ENCODE results near the gene MXRA8.
"Not testable (repeated sequence)": the region's sequence is repeated elsewhere in the genome, so short reads cannot be mapped to it uniquely, and the experiment has no call there.

MXRA8 gene

GRCh38 chr1:1393014-1393413 is 34.7 kb upstream of the MXRA8 start:
- no peak for DNase-seq (ENCODE audit: low read depth)

DNA sequence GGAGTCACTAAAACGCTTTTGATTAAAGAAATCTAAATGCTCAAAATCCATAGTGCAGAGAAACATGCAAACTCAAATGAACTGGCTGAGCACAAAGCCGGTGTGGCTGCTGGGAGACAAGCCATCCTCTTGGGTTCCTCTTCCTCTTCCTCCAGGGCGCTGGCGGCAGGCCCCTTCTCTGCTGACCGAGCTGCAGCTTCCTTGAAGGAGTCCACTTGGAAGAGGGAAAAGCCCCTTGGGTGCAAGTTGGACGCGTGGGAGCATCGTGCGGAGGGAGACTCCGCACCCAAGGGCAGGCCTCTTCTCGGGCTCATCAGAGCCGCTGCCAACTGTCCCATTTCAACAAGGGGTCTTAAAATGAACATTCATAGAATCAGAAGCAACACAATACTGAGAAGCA is 32.9 kb upstream of the MXRA8 start:
- no peak for DNase-seq (ENCODE audit: low read depth)

GRCh38 chr1:1390675-1391074 is 32.3 kb upstream of the MXRA8 start:
- no peak for DNase-seq (ENCODE audit: low read depth)

DNA sequence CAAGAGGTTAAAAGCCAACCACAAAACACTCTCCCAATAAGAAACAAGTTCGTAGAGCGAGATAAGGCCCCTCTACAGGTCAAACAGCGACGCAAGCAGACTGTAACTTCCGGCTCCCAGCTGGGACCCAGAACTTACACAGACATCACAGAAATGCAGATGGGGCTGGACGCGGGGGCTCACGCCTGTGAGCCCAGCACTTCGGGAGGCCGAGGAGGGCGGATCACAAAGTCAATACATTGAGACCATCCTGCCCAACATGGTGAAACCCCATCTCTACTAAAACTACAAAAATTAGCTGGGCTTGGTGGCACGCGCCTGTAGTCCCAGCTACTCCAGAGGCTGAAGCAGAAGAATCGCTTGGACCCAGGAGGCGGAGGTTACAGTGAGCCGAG is 29.7 kb upstream of the MXRA8 start:
- no peak for DNase-seq (ENCODE audit: low read depth)

DNA sequence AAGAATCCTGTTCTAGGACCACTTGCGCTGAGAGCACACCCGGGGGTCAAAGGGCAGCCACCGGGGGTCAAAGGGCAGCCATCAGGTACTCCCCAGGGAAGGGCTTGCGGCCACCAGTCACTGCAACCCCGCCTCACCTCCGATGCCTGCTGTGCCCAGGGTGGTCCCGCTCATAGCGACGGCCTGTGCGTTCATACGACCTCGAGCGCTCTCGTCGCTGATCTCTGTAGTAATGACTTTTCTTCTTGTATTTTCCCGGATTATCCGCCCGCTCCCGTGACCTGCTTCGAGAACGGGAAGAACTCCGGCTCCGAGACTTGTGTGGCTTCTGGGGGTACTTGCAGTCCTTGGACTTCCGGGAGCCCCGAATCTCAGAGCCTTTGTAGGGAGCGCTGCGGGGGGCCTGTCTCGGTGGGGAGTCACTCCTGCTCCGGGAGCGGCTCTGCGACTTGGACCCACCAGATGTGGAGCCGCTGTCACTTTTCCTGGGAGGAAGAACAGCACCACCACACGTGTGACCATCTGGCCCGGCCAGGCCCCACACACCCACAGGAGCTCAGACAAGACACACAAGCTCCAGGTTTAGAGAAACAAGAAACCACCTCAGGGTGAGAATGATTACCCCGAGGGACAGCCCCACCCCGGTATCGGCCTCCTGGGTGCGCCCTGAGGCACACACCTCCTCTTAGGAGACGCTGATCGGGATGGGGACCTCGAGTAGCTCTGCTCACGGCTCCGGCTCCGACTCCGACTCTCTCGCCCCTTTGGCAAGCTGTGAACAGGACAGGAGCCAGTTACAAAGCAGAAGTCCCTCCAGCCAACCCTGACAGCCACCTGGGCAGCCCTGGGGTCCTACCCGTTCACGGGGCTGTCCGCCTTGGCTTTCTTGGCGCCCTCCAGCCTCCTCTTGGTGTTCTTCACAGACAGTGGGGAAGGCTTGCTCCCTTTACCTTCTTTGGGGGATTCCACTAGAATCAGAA is 29.0 kb upstream of the MXRA8 start:
- DNase-seq (ENCODE audit: low read depth) = no peak

GRCh38 chr1:1385931-1386330 is 27.6 kb upstream of the MXRA8 start:
- no peak for DNase-seq (ENCODE audit: low read depth)

DNA sequence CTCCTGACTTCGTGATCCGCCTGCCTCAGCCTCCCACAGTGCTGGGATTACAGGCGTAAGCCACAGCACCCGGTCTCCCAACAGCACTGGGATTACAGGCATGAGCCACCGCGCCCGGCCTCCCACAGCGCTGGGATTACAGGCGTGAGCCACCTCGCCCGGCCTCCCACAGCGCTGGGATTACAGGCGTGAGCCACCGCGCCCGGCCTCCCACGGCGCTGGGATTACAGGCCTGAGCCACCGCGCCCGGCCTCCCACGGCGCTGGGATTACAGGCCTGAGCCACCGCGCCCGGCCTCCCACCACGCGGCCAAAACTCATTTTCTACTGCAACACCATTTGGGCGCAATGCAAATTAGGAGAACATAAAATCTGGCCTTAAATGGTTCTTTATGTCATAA is 27.0 kb upstream of the MXRA8 start:
- not testable (repeated sequence) for DNase-seq (ENCODE audit: low read depth)

DNA sequence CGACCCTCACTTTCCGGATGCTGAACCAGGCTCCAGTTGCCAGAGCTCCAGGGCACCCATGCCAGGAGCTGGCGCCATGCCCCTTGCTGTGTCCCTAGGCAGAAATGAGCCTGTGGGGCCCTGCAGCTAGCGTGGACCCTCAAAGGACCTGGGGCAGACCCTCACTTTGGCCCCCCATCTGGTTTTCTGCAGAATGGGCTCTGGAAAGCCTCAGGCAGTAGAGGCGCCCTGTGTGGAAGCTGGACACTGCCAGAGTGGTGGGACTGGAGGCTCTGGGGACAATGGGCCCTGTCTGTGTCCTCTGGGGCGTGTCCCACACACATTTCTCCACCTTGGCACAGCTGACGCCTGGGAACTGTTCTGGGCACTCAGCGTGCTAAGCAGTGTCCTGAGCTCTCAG is 22.9 kb upstream of the MXRA8 start:
- no peak for DNase-seq (ENCODE audit: low read depth)

GRCh38 chr1:1380860-1381259 is 22.5 kb upstream of the MXRA8 start:
- DNase-seq (ENCODE audit: low read depth) = no peak

DNA sequence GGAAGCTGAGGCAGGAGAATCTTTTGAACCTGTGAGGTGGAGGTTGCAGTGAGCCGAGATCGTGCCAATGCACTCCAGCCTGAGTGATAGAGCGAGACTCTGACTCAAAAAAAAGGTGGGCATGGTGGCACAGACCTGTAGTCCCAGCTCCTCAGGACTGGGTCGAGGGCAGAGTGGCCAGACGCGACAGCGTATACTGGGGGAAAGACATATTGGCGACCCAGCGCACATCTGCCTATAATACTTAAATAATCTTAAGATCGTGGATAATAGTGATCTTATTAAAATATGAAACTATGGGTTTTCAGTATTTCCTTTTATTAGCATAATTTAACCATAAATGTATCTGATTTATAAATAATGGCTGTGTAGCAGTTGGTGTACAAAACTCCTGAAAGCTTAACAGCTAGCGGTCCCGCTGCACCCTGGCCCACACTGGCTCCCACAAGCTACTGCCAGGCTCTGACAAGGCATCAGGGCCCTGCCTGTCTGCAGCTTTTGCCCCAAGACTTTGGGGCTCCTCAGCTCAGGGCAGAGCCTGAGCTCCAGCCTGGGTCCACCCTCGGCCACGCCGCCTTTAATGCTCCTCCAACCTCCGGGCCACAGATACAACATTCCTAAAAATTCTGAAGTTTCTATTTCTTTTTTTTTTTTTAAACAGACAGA is 19.3 kb upstream of the MXRA8 start:
- no peak for DNase-seq (ENCODE audit: low read depth)

DNA sequence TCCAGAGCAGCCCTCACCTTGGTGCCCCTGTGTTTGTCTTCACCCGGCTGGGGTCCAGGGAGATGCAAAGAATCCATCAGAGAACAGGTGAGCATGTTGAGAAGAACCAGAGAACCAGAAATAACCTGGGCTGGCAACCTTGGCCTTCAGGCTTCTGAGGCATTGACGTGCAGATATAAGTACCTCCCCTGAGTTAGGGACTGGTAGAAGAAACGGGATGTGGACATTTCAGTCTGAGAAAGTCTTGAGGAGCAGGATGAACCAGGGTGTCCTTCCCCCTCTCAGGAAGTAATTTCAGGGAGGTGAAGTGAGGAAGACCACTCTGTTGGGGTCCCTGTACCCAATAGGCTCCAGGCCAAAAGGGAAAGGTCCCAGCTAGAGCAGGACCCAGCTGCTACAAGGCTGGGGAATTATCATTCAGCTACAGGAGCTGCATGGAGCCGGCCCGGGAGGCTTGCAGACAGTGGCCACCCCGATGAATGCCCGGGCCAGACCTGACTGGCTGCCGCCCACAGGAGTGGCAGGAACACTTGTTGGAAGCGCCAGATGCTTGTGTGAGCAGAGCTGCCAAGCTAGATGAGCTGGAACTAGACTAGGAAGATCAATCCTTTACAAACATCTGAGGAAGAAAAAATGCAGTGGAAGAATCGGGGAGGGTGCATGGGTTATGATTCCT is 18.3 kb upstream of the MXRA8 start:
- no peak for DNase-seq (ENCODE audit: low read depth)

GRCh38 chr1:1374929-1375662 is 16.7 kb upstream of the MXRA8 start, which contains the start of gene AURKAIP1:
Gene AURKAIP1, minus strand, starts transcription at chr1:1375207. Its CDS starts 451 bp downstream, at chr1:1374756.
- peak; percentile 95 for DNase-seq (ENCODE audit: low read depth)

GRCh38 chr1:1374589-1374928 is 16.2 kb upstream of the MXRA8 start:
- no peak for DNase-seq (ENCODE audit: low read depth)

DNA sequence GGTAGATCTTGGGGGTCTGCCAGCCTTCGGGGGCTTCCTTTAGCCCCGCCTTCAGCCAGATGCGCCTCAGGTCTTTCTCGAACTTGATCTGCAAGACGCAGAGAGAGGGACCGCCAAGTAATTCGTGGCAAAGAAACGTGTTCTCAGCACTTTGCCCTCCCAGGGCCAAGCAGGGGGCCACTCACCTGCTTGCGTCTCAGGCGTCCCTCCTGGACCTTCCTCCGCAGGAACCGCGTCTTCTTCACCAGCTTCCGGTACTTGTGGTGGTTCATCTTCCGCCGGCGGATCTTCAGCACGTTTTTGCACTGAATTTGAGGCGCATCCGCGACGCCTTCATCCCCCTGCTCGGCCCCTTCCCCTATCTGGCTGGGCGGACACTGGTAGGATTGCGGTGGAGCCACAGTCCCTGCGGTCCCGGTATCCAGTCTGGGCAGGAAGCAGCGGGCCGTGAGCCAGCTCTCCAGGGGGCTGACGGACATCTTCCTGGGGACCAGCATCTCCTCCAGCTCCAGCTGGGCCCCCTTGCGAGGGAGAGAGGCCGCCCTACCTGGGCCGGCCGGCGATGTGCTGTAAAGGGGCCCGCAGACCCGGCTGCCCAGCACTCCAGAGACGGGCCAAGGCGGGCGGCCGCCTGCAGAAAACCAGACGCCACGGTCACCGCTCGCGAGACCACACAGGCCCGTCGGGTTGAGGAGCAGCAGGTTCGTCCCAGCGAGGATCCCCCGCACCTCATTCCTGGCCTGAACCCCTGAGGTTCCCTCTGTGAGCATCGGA is 15.6 kb upstream of the MXRA8 start:
- DNase-seq (ENCODE audit: low read depth) = no peak

DNA sequence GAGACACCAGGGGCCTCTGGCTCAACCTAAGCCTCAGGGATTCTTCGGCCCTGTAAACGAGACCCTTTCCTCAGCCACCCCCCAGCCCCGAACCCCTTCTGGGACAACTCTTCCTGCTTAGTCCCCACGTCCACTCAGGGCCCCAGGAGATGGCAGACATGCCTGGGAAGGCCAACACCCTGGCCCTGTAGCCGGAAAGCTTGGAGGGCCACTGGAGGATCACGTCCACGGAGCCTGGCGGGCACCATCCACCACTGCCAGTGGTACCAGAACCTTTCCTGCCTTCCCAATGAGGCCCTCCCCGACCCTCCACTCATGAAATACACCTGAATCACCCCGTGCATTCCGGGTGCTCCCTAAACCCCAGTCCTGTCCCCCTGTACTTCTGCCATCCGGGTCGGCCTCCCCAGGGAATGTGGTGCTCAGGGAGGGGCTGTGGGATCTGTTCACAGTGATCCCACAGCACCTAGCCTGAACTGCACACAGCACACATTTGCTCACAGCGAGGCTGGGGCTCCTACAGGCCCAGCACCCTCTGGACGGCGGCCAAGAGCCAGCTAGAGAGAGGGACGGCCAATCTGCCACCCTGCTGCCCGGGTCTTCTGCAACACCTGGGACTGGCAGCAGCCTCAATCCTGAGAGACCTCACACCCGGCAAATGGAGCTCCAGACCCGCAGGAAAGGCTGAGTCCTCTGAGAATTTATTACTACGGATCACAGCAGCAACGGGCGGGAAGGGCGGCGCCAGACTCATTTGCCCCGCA is 14.9 kb upstream of the MXRA8 start:
- no peak for DNase-seq (ENCODE audit: low read depth)

- DNase-seq (ENCODE audit: low read depth) = peak; percentile 70
Observed at GRCh38 chr1:1371746-1372711, 13.7 kb upstream of the MXRA8 start.

DNA sequence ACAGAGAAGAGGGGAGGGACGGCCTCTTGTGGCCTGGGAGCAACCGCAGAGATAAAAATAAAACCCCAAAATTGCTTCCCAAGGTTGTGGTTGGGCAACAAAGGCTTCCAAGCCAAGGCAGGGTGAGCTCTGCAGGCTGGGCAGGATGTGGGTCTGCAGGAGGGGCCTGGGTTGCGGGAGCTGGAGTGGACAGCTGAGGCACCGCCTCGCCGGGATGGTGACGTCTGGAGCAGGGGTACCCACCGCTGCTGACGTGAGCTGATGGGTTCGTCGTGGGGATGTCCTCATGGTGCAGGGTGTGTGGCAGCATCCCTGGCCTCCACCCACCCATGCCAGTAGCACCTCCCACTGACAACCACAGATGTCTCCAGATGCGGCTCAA is 13.0 kb upstream of the MXRA8 start:
- no peak for DNase-seq (ENCODE audit: low read depth)

DNA sequence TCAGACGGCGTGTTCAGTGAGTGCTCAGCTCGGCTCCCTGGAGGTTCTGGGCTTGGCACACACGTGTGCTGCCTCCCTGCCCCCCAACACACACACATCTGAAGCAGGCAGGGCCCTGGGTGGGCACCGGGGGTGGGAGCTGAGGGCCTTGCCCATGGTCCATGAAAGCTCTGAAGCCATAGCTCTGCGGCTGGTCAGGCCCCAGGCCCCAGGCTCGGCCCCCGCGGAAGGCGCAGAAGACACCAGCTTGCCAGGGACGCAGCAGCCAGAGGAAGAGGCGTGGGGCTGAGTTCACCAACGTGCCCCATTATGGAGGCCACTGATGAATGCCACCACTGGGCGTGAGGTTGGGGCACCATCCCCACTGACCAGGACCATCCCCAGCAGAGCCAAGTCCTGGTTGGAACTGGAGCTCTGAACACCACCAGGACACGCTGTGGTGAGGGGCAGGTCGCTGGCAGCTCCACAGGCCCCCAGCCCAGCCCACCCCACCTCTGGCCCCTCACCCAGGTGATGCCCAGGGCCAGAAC is 12.5 kb upstream of the MXRA8 start:
- no peak for DNase-seq (ENCODE audit: low read depth)

DNA sequence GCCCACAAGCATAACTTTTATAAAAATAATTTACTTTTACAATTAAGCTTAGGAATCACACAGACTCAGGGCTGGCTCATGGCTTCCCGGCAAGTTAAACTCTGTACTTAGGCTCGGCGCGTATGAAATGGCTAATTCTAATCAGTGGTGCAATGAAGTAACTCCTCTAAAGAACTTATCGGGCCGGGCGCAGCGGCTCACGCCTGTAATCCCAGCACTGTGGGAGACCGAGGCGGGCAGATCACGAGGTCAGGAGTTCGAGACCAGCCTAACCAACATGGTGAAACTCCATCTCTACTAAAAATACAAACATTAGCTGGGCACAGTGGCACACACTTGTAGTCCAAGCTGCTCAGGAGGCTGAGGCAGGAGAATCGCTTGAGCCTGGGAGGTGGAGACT is 11.7 kb upstream of the MXRA8 start:
- not testable (repeated sequence) for DNase-seq (ENCODE audit: low read depth)
